Trophoblast cell (in vitro differentiated cells and primary cell): ENCODE data around the gene CUTC.

Experiments used
- DNase-seq, 2 donors: peaks; one replicate each; pipeline ENCODE4 v3.0.0-alpha.2; 2016
- H2AFZ ChIP-seq: 2 replicates; pipeline ENCODE4 v1.6.1; 2013; ENCODE audit warnings: low read length, moderate library complexity, mild to moderate bottlenecking; ENCODE audit not compliant: insufficient read depth, poor library complexity
- H2AK5ac ChIP-seq: 2 replicates; pipeline ENCODE4 v1.6.1; 2013; ENCODE audit warnings: mild to moderate bottlenecking, low read length
- H2BK120ac ChIP-seq: 2 replicates; pipeline ENCODE4 v1.6.1; 2013; ENCODE audit warnings: low read length, mild to moderate bottlenecking, moderate library complexity; ENCODE audit not compliant: insufficient read depth, poor library complexity
- H2BK12ac ChIP-seq: 2 replicates; pipeline ENCODE4 v1.6.1; 2013; ENCODE audit warnings: mild to moderate bottlenecking, low read length, moderate library complexity
- H2BK5ac ChIP-seq: 2 replicates; pipeline ENCODE4 v1.6.1; 2013; ENCODE audit warnings: low read length, low read depth, moderate library complexity, mild to moderate bottlenecking; ENCODE audit not compliant: poor library complexity
- H3K14ac ChIP-seq: 2 replicates; pipeline ENCODE4 v1.6.1; 2013; ENCODE audit warnings: mild to moderate bottlenecking, low read length
- H3K18ac ChIP-seq: 2 replicates; pipeline ENCODE4 v1.6.1; 2013; ENCODE audit warnings: mild to moderate bottlenecking, low read length
- H3K23ac ChIP-seq: 2 replicates; pipeline ENCODE4 v1.6.1; 2013; ENCODE audit warnings: low read length
- H3K27ac ChIP-seq: 2 replicates; pipeline ENCODE4 v1.5.1; 2013; ENCODE audit warnings: low read depth, mild to moderate bottlenecking, inconsistent platforms, low read length, moderate library complexity
- H3K27me3 ChIP-seq: 2 replicates; pipeline ENCODE4 v1.6.1; 2013; ENCODE audit warnings: inconsistent platforms, mild to moderate bottlenecking, low read length, moderate library complexity; ENCODE audit not compliant: insufficient read depth
- H3K36me3 ChIP-seq, 2 experiments: 1 replicate in 1 of 2; 2 replicates in 1 of 2; pipeline ENCODE4 v1.6.1; 2013; ENCODE audit warnings: low read length in 2 of 2, mild to moderate bottlenecking in 2 of 2, moderate library complexity in 1 of 2; ENCODE audit not compliant: insufficient read depth in 2 of 2, control insufficient read depth in 1 of 2
- H3K4ac ChIP-seq: 2 replicates; pipeline ENCODE4 v1.6.1; 2013; ENCODE audit warnings: low read depth, mild to moderate bottlenecking, low read length, moderate library complexity
- H3K4me1 ChIP-seq, 2 experiments: 1 replicate in 1 of 2; 2 replicates in 1 of 2; pipeline ENCODE4 v1.6.1; 2013; ENCODE audit warnings: low read length in 2 of 2, mild to moderate bottlenecking in 2 of 2, moderate library complexity in 1 of 2; ENCODE audit not compliant: insufficient read depth in 2 of 2, control insufficient read depth in 1 of 2
- H3K4me2 ChIP-seq: 2 replicates; pipeline ENCODE4 v1.6.1; 2013; ENCODE audit warnings: inconsistent platforms, mild to moderate bottlenecking, low read length, moderate library complexity
- H3K4me3 ChIP-seq: 2 replicates; pipeline ENCODE4 v1.5.1; 2013; ENCODE audit warnings: mild to moderate bottlenecking, low read depth, low read length, inconsistent platforms
- H3K79me1 ChIP-seq: one replicate; pipeline ENCODE4 v1.6.1; 2013; ENCODE audit warnings: low read length
- H3K79me2 ChIP-seq: 2 replicates; pipeline ENCODE4 v1.6.1; 2013; ENCODE audit warnings: low read length, mild to moderate bottlenecking; ENCODE audit not compliant: control insufficient read depth, insufficient read depth, poor library complexity
- H3K9ac ChIP-seq: 2 replicates; pipeline ENCODE4 v1.6.1; 2013; ENCODE audit warnings: mild to moderate bottlenecking, low read length
- H3K9me3 ChIP-seq: 2 replicates; pipeline ENCODE4 v1.6.1; 2013; ENCODE audit warnings: low read depth, mild to moderate bottlenecking, control low read depth, inconsistent platforms, low read length; ENCODE audit not compliant: insufficient read depth
- H4K12ac ChIP-seq: 2 replicates; pipeline ENCODE4 v1.6.1; 2013; ENCODE audit warnings: low read depth, mild to moderate bottlenecking, low read length, moderate library complexity
- H4K8ac ChIP-seq: 2 replicates; pipeline ENCODE4 v1.6.1; 2013; ENCODE audit warnings: low read depth, mild to moderate bottlenecking, low read length, moderate library complexity
- H4K91ac ChIP-seq: one replicate; pipeline ENCODE4 v1.6.1; 2013; ENCODE audit warnings: low read depth, mild to moderate bottlenecking, low read length, moderate library complexity
- WGBS: extraction: QIAGEN DNeasy Blood & Tissue Kit; methylation state at CpG from one replicate; pipeline ENCODE4 v1.1.7; 2013; ENCODE audit warnings: missing lambda C conversion rate; ENCODE audit not compliant: insufficient read length, insufficient coverage; ENCODE audit errors: extremely low coverage; 5-methylcytosine and 5-hydroxymethylcytosine counted together

The CUTC gene

GRCh38 chr10:99708428-99709012, 23.5 kb upstream of the CUTC start:
- Histone ChIP-seq H2BK12ac (no peak overlapping the region), H3K4me1 (no peaks in the 10 kb centered on the region)
- no CpG with 5 or more reads among the region's 1 CpG for WGBS

GRCh38 chr10:99709480-99710229, 22.4 kb upstream of the CUTC start:
- peaks cover 10 to 21% of the 10 kb centered on the region in 2 experiments for H3K36me3 ChIP-seq
- no peak for DNase-seq
- WGBS = no CpG with 5 or more reads among the region's 4 CpGs

More at GRCh38 chr10:99708428-99709012, 23.5 kb upstream of the CUTC start:
- H4K8ac ChIP-seq = no peak overlapping the region
- H3K23ac ChIP-seq = no peak overlapping the region
- H2BK5ac ChIP-seq = no peak overlapping the region
- H2BK120ac ChIP-seq = no peak overlapping the region
- H3K18ac ChIP-seq = no peak overlapping the region
- DNase-seq = no peak
- no peak overlapping the region for H3K4me3 ChIP-seq
- H3K79me2 ChIP-seq = no peaks in the 10 kb centered on the region
- H3K14ac ChIP-seq = no peak overlapping the region
- no peak overlapping the region for H3K27ac ChIP-seq
- H3K36me3 ChIP-seq = peaks cover 11 to 20% of the 10 kb centered on the region in 2 experiments
- H2AFZ ChIP-seq = no peak overlapping the region
- H3K79me1 ChIP-seq = no peaks in the 10 kb centered on the region
- no peaks in the 10 kb centered on the region for H3K27me3 ChIP-seq
- no peak overlapping the region for H4K91ac ChIP-seq
- no peak overlapping the region for H3K4ac ChIP-seq
- H3K9me3 ChIP-seq = no peaks in the 10 kb centered on the region
- no peak overlapping the region for H4K12ac ChIP-seq
- no peak overlapping the region for H3K9ac ChIP-seq
- H3K4me2 ChIP-seq = no peak overlapping the region
- H2AK5ac ChIP-seq = no peak overlapping the region

DNA sequence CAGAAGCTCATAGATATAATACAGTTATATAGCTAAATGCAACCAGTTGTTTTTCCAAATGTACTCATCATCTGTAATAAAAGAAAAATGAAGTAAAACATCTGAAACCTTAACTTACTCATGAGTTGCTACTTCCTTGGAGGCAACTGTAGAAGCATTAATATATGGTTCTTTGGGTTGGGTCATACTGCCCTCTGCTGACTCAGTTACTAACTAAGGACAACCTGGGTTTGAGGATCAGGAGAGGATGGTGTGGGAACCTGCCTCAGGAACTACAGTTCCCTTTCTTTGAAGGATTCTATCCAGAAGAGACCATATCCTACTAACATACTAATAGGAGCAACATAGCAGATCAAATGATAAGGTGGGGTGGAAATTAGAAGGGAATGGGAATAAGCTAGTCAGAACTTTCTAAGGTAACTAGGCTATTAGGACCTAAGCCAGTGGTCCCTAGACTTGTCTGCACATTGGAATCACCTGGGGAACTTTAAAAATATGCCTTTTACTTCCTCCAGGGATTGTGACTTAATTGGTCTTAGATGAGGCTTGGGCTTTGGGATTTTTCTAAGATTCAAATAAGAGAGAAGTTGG, 20.8 kb upstream of the CUTC start:
- Histone ChIP-seq H2AFZ (no peak overlapping the region), H3K4me3 (no peak overlapping the region)

More at GRCh38 chr10:99709480-99710229, 22.4 kb upstream of the CUTC start:
- Histone ChIP-seq H3K27ac (no peak overlapping the region), H3K9me3 (no peaks in the 10 kb centered on the region), H3K79me2 (no peaks in the 10 kb centered on the region), H3K27me3 (no peaks in the 10 kb centered on the region), H3K18ac (no peak overlapping the region), H4K8ac (no peak overlapping the region), H4K12ac (no peak overlapping the region), H3K4me3 (no peak overlapping the region), H2AK5ac (no peak overlapping the region), H2AFZ (no peak overlapping the region), H3K4me1 (no peaks in the 10 kb centered on the region), H4K91ac (no peak overlapping the region), H3K79me1 (no peaks in the 10 kb centered on the region), H3K23ac (no peak overlapping the region), H3K14ac (no peak overlapping the region), H3K4me2 (no peak overlapping the region), H3K4ac (no peak overlapping the region), H2BK12ac (no peak overlapping the region), H2BK5ac (no peak overlapping the region), H3K9ac (no peak overlapping the region), H2BK120ac (no peak overlapping the region)

DNA sequence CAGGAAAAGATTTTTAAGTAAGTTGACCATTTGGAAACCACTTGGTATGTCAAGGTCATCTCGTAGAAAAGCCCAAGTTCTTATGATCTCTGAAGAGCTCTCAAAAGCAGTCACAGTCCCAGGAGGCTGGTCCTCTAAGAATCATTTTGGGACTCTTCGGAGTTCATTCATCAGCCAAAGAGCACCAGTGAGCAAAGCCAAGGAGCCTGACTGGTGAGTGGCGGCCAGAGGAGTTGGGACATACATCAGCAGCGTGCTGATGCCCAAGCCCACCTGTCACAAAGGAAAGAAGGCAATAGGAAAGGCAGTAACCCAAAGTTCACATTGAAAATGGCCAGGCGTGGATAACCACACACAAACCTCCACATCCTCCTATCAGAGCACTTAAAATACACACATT, 17.6 kb upstream of the CUTC start:
- Histone ChIP-seq H2BK120ac (no peak overlapping the region), H3K36me3 (peaks cover 22 to 44% of the 10 kb centered on the region in 2 experiments), H3K27me3 (no peaks in the 10 kb centered on the region), H4K8ac (no peak overlapping the region), H2AK5ac (no peak overlapping the region), H3K9ac (no peak overlapping the region), H2AFZ (no peak overlapping the region), H3K79me2 (no peaks in the 10 kb centered on the region), H3K4ac (no peak overlapping the region), H2BK5ac (no peak overlapping the region), H2BK12ac (no peak overlapping the region), H4K12ac (no peak overlapping the region), H3K4me1 (no peaks in the 10 kb centered on the region), H3K79me1 (no peaks in the 10 kb centered on the region), H3K23ac (no peak overlapping the region), H4K91ac (no peak overlapping the region), H3K27ac (no peak overlapping the region), H3K9me3 (no peaks in the 10 kb centered on the region), H3K14ac (no peak overlapping the region), H3K4me2 (no peak overlapping the region), H3K4me3 (no peak overlapping the region), H3K18ac (no peak overlapping the region)
- WGBS = no CpG with 5 or more reads among the region's 5 CpGs
- no peak for DNase-seq

More for the DNA sequence above, 20.8 kb upstream of the CUTC start:
- Histone ChIP-seq H3K9me3 (no peaks in the 10 kb centered on the region), H3K18ac (no peak overlapping the region), H3K79me1 (no peaks in the 10 kb centered on the region), H4K8ac (no peak overlapping the region), H2BK12ac (no peak overlapping the region), H3K36me3 (peaks cover 14 to 24% of the 10 kb centered on the region in 2 experiments), H3K14ac (no peak overlapping the region), H2BK5ac (no peak overlapping the region), H2BK120ac (no peak overlapping the region), H3K4ac (no peak overlapping the region), H4K12ac (no peak overlapping the region), H4K91ac (no peak overlapping the region), H3K4me2 (no peak overlapping the region), H2AK5ac (no peak overlapping the region), H3K9ac (no peak overlapping the region), H3K23ac (no peak overlapping the region), H3K27me3 (no peaks in the 10 kb centered on the region), H3K27ac (no peak overlapping the region), H3K4me1 (no peaks in the 10 kb centered on the region), H3K79me2 (no peaks in the 10 kb centered on the region)
- DNase-seq = peak; percentile 42 to 70
